ENCODE data around the gene PLEKHM1.

- TF ChIP-seq POLR2A (IDR thresholded peaks at IDR 0.05) (no peak), CTCF (IDR thresholded peaks at IDR 0.05) (no peak)
Observed at GRCh38 chr17:45394564-45394912, 96.0 kb downstream of the PLEKHM1 start.
